H9 (cell line): ENCODE measurements around the gene CAGE1. TPM values are rescaled to one million over a fixed set of nuclear protein-coding genes. Genes with fewer than 3 reads are reported as not detected.

Source experiments
- DNase-seq: peaks from one replicate; pipeline ENCODE4 v3.0.0-alpha.2; 2017
- H2AFZ ChIP-seq: one replicate; pipeline ENCODE4 v1.6.1; 2013; ENCODE audit warnings: mild to moderate bottlenecking, low read length, control low read depth, moderate library complexity
- H2AK5ac ChIP-seq: 2 replicates; pipeline ENCODE4 v1.6.1; 2013; ENCODE audit warnings: low read length, control low read depth, mixed read lengths; ENCODE audit not compliant: insufficient read length
- H2BK120ac ChIP-seq: one replicate; pipeline ENCODE4 v1.6.1; 2013; ENCODE audit warnings: low read depth, mild to moderate bottlenecking, low read length, control low read depth, inconsistent platforms; ENCODE audit not compliant: poor library complexity, severe bottlenecking
- H2BK12ac ChIP-seq: 2 replicates; pipeline ENCODE4 v1.6.1; 2013; ENCODE audit warnings: low read length, control low read depth, mixed read lengths, low read depth; ENCODE audit not compliant: insufficient read length
- H2BK15ac ChIP-seq: 2 replicates; pipeline ENCODE4 v1.6.1; 2013; ENCODE audit warnings: low read depth, low read length, control low read depth
- H2BK20ac ChIP-seq: one replicate; pipeline ENCODE4 v1.6.1; 2013; ENCODE audit warnings: low read depth, mild to moderate bottlenecking, low read length, control low read depth, inconsistent platforms; ENCODE audit not compliant: poor library complexity, severe bottlenecking
- H2BK5ac ChIP-seq: 2 replicates; pipeline ENCODE4 v1.6.1; 2013; ENCODE audit warnings: low read length, control low read depth, mixed read lengths; ENCODE audit not compliant: insufficient read length
- H3K14ac ChIP-seq: 2 replicates; pipeline ENCODE4 v1.6.1; 2013; ENCODE audit warnings: low read length, control low read depth; ENCODE audit not compliant: insufficient read depth
- H3K18ac ChIP-seq: 2 replicates; pipeline ENCODE4 v1.6.1; 2013; ENCODE audit warnings: low read depth, mild to moderate bottlenecking, mixed read lengths, low read length, control low read depth; ENCODE audit not compliant: insufficient read length
- H3K23ac ChIP-seq: 2 replicates; pipeline ENCODE4 v1.6.1; 2013; ENCODE audit warnings: low read length, control low read depth, mixed read lengths, low read depth; ENCODE audit not compliant: insufficient read length
- H3K23me2 ChIP-seq: 2 replicates; pipeline ENCODE4 v1.6.1; 2013; ENCODE audit warnings: low read depth, mild to moderate bottlenecking, mixed read lengths, low read length, control low read depth; ENCODE audit not compliant: insufficient read length, poor library complexity, severe bottlenecking
- H3K27ac ChIP-seq: 2 replicates; pipeline ENCODE4 v1.5.1; 2013; ENCODE audit warnings: low read length, control low read depth, mixed read lengths, low read depth; ENCODE audit not compliant: insufficient read length
- H3K27me3 ChIP-seq: 2 replicates; pipeline ENCODE4 v1.6.1; 2013; ENCODE audit warnings: low read length, control low read depth, inconsistent platforms; ENCODE audit not compliant: insufficient read depth
- H3K4ac ChIP-seq: 2 replicates; pipeline ENCODE4 v1.6.1; 2013; ENCODE audit warnings: low read depth, mild to moderate bottlenecking, control low read depth, inconsistent platforms, low read length, moderate library complexity
- H3K4me1 ChIP-seq: 2 replicates; pipeline ENCODE4 v1.6.1; 2013; ENCODE audit warnings: low read length, control low read depth, inconsistent platforms; ENCODE audit not compliant: insufficient read depth
- H3K4me2 ChIP-seq: 2 replicates; pipeline ENCODE4 v1.6.1; 2013; ENCODE audit warnings: low read length, control low read depth, mixed read lengths; ENCODE audit not compliant: insufficient read length, insufficient read depth
- H3K56ac ChIP-seq: 2 replicates; pipeline ENCODE4 v1.6.1; 2013; ENCODE audit warnings: low read depth, mild to moderate bottlenecking, mixed read lengths, low read length, control low read depth; ENCODE audit not compliant: insufficient read length
- H3K79me1 ChIP-seq: 2 replicates; pipeline ENCODE4 v1.6.1; 2013; ENCODE audit warnings: low read depth, mild to moderate bottlenecking, moderate library complexity, low read length, control low read depth, inconsistent platforms; ENCODE audit not compliant: insufficient read depth, poor library complexity, severe bottlenecking
- H3K79me2 ChIP-seq: 2 replicates; pipeline ENCODE4 v1.6.1; 2013; ENCODE audit warnings: low read length, control low read depth, inconsistent platforms; ENCODE audit not compliant: insufficient read depth
- H3K9ac ChIP-seq: 2 replicates; pipeline ENCODE4 v1.6.1; 2013; ENCODE audit warnings: low read length, control low read depth, mixed read lengths; ENCODE audit not compliant: insufficient read length; ENCODE audit errors: extremely low read depth
- H3K9me3 ChIP-seq: one replicate; pipeline ENCODE4 v1.6.1; 2013; ENCODE audit warnings: low read depth, low read length, inconsistent platforms; ENCODE audit not compliant: control insufficient read depth
- H3T11ph ChIP-seq: one replicate; pipeline ENCODE4 v1.6.1; 2013; ENCODE audit warnings: mild to moderate bottlenecking, low read length, control low read depth, inconsistent platforms
- H4K20me1 ChIP-seq: one replicate; pipeline ENCODE4 v1.6.1; 2013; ENCODE audit not compliant: control insufficient read depth, insufficient read length, insufficient read depth
- H4K5ac ChIP-seq: 2 replicates; pipeline ENCODE4 v1.6.1; 2013; ENCODE audit warnings: low read depth, mild to moderate bottlenecking, mixed read lengths, low read length, control low read depth; ENCODE audit not compliant: insufficient read length
- H4K8ac ChIP-seq: replicated peaks from 2 replicates; pipeline ENCODE4 v1.6.1; 2013; ENCODE audit warnings: low read length, control low read depth, mixed read lengths, low read depth; ENCODE audit not compliant: insufficient read length
- H4K91ac ChIP-seq: 2 replicates; pipeline ENCODE4 v1.6.1; 2013; ENCODE audit warnings: low read depth, mild to moderate bottlenecking, moderate library complexity, mixed read lengths, low read length, control low read depth; ENCODE audit not compliant: insufficient read length
- H3K27ac Mint-ChIP-seq, 3 experiments: 2 replicates in 2 of 3; 3 replicates in 1 of 3; pipeline ENCODE4 v1.8.0; 2020 to 2021; ENCODE audit warnings: mixed read lengths in 3 of 3, mild to moderate bottlenecking in 1 of 3, moderate library complexity in 1 of 3
- H3K27me3 Mint-ChIP-seq: 2 replicates; pipeline ENCODE4 v1.8.0; 2021; ENCODE audit warnings: low read depth, mild to moderate bottlenecking, moderate library complexity, mixed read lengths
- H3K36me3 Mint-ChIP-seq, 3 experiments: 2 replicates in 2 of 3; 3 replicates in 1 of 3; pipeline ENCODE4 v1.8.0; 2020 to 2021; ENCODE audit warnings: low read depth in 3 of 3, mixed read lengths in 3 of 3; ENCODE audit not compliant: insufficient read depth in 1 of 3
- H3K4me1 Mint-ChIP-seq, 2 experiments: 2 replicates each; pipeline ENCODE4 v1.8.0; 2020; ENCODE audit warnings: mixed read lengths in 2 of 2
- H3K4me3 Mint-ChIP-seq, 2 experiments: 2 replicates in 1 of 2; 3 replicates in 1 of 2; pipeline ENCODE4 v1.8.0; 2020 to 2021; ENCODE audit warnings: mild to moderate bottlenecking in 2 of 2, mixed read lengths in 2 of 2, moderate library complexity in 1 of 2
- H3K9me3 Mint-ChIP-seq, 2 experiments: 2 replicates in 1 of 2; 3 replicates in 1 of 2; pipeline ENCODE4 v1.8.0; 2020; ENCODE audit warnings: mild to moderate bottlenecking in 2 of 2, mixed read lengths in 2 of 2, moderate library complexity in 1 of 2
- WGBS: extraction: QIAGEN DNeasy Blood & Tissue Kit; methylation state at CpG from one replicate; pipeline ENCODE4 v1.1.7; 2013; ENCODE audit warnings: missing lambda C conversion rate, low lambda C conversion rate, mixed read lengths; ENCODE audit not compliant: insufficient read length; ENCODE audit errors: extremely low coverage; 5-methylcytosine and 5-hydroxymethylcytosine counted together
- total RNA-seq: library from RNA; stranded (reverse); gene quantifications from 2 replicates; pipeline ENCODE4 v1.2.1, GENCODE V29; 2021
- TF ChIP-seq, protein P1 (sequence below): fragments of 200-600 bp; sonication (generic); conservative IDR thresholded peaks from 3 replicates; pipeline ENCODE4 v1.8.0; 2021; ENCODE audit warnings: antibody characterized with exemption, mild to moderate bottlenecking

CAGE1 gene
- total RNA-seq, 1 experiment from 2014 or later = 0.28 TPM

DNA sequence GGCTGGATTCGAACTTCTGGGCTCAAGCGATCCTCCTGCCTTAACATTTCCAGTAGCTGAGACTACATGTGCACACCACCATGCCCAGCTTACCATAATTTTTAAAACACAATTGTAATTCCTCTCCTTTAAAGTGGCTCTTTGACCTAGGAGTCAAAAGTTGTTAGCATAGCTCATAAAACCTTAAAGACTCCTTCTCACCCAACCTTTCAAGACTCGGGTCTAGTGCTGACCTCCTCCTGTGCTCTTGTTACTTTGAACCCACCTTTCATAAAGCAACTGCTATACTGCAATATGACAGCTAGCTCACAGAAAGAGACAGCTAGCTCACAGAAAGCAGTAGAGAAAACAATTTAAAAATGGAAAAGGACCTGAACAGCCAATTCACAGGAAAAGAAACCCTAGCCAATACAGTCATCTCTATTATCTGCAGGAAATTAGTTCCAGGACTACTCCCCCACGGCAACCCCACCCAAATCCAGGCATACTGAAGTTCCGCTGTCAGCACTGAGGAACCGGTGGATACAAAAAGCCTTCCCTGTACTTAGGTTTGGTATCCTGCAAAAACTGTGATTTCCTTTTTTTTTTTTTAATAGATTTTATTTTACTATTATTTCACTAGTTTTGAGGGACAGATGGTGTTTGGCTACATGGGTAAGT is 96.8 kb downstream of the CAGE1 start:
- Histone ChIP-seq H2AFZ (no peak overlapping the region), H3K23ac (no peak overlapping the region), H2BK15ac (no peak overlapping the region), H4K20me1 (no peaks in the 10 kb centered on the region), H3K79me2 (no peaks in the 10 kb centered on the region), H3K18ac (no peak overlapping the region), H3K27me3 (no peaks in the 10 kb centered on the region), H2BK20ac (no peak overlapping the region), H3K79me1 (no peaks in the 10 kb centered on the region), H3K23me2 (no peaks in the 10 kb centered on the region), H2BK5ac (no peak overlapping the region), H2AK5ac (no peak overlapping the region), H3K4ac (no peak overlapping the region), H3K9me3 (no peaks in the 10 kb centered on the region), H3K9ac (no peak overlapping the region), H4K91ac (no peak overlapping the region), H2BK120ac (no peak overlapping the region), H3K4me2 (no peak overlapping the region), H3K27ac (no peak overlapping the region), H3K14ac (no peak overlapping the region), H4K8ac (no peak overlapping the region), H2BK12ac (no peak overlapping the region), H3T11ph (no peak overlapping the region), H3K56ac (no peak overlapping the region), H4K5ac (no peak overlapping the region), H3K4me1 (no peaks in the 10 kb centered on the region)
- no CpG with 5 or more reads among the region's 6 CpGs for WGBS
- no peaks in the 10 kb centered on the region for H3K9me3 Mint-ChIP-seq
- H3K27me3 Mint-ChIP-seq = no peaks in the 10 kb centered on the region
- peaks cover 25 to 68% (median 67%) of the 10 kb centered on the region in 3 experiments for H3K36me3 Mint-ChIP-seq
- H3K4me1 Mint-ChIP-seq = no peaks in the 10 kb centered on the region
- DNase-seq = no peak
- TF ChIP-seq, protein P1, sequence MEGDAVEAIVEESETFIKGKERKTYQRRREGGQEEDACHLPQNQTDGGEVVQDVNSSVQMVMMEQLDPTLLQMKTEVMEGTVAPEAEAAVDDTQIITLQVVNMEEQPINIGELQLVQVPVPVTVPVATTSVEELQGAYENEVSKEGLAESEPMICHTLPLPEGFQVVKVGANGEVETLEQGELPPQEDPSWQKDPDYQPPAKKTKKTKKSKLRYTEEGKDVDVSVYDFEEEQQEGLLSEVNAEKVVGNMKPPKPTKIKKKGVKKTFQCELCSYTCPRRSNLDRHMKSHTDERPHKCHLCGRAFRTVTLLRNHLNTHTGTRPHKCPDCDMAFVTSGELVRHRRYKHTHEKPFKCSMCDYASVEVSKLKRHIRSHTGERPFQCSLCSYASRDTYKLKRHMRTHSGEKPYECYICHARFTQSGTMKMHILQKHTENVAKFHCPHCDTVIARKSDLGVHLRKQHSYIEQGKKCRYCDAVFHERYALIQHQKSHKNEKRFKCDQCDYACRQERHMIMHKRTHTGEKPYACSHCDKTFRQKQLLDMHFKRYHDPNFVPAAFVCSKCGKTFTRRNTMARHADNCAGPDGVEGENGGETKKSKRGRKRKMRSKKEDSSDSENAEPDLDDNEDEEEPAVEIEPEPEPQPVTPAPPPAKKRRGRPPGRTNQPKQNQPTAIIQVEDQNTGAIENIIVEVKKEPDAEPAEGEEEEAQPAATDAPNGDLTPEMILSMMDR = no peak
- H3K4me3 Mint-ChIP-seq = no peak overlapping the region
- H3K27ac Mint-ChIP-seq = no peak overlapping the region; a peak in 2 of 7 replicates
